GM12878 (cell line): ENCODE data around the gene NUP62. TPM values are rescaled to one million over a fixed set of nuclear protein-coding genes. Genes with fewer than 3 reads are reported as not detected.
A peak's percentile ranks its signal among the peaks of the same experiment; 100 is the strongest.

Experiments used
- ASH2L ChIP-seq: fragments of 300-600, 200-600 bp; sonication (generic); IDR thresholded peaks from 2 replicates; pipeline ENCODE4 v1.6.1; 2017; ENCODE audit warnings: low read depth, mild to moderate bottlenecking, borderline replicate concordance
- BHLHE40 ChIP-seq, 2 experiments: fragments of 450-650 bp in 1 of 2; IDR thresholded peaks; 2 replicates each; pipeline ENCODE4 v1.6.1; 2011 to 2017; ENCODE audit warnings: low read depth in 2 of 2, borderline replicate concordance in 1 of 2, improper control_type of control experiment in 1 of 2, low read length in 1 of 2, mild to moderate bottlenecking in 1 of 2
- CBX5 ChIP-seq: sonication (generic); IDR thresholded peaks from 2 replicates; pipeline ENCODE4 v1.6.1; 2016; ENCODE audit warnings: low read depth, moderate library complexity, mild to moderate bottlenecking, inconsistent platforms
- CHD4 ChIP-seq: fragments of 200-600 bp; sonication (generic); IDR thresholded peaks from 2 replicates; pipeline ENCODE4 v1.6.1; 2016; ENCODE audit warnings: mild to moderate bottlenecking
- DPF2 ChIP-seq: fragments of 450-650 bp; IDR thresholded peaks from 2 replicates; pipeline ENCODE4 v1.6.1; 2017; ENCODE audit warnings: mild to moderate bottlenecking
- EGR1 ChIP-seq, 2 experiments: IDR thresholded peaks; 1 replicate in 1 of 2; 2 replicates in 1 of 2; pipeline ENCODE4 v1.6.1; 2011 to 2012; ENCODE audit warnings: low read depth in 2 of 2, low read length in 2 of 2, borderline replicate concordance in 1 of 2, mild to moderate bottlenecking in 1 of 2, moderate library complexity in 1 of 2
- ETV6 ChIP-seq, 2 experiments: fragments of 450-650 bp in 1 of 2; IDR thresholded peaks in 1 of 2; conservative IDR thresholded peaks in 1 of 2; 2 replicates each; pipeline ENCODE4 v1.6.1; 2014; ENCODE audit warnings: antibody characterized with exemption in 1 of 2, borderline replicate concordance in 1 of 2, low read depth in 1 of 2, mild to moderate bottlenecking in 1 of 2, moderate library complexity in 1 of 2
- EZH2 ChIP-seq: IDR thresholded peaks from 2 replicates; pipeline ENCODE4 v1.6.1; 2012; ENCODE audit warnings: low read depth, mild to moderate bottlenecking, control low read depth, inconsistent platforms, low read length, borderline replicate concordance; ENCODE audit not compliant: control insufficient read depth
- FOXK2 ChIP-seq: fragments of 450-650 bp; IDR thresholded peaks from 2 replicates; pipeline ENCODE4 v1.6.1; 2017; ENCODE audit warnings: mild to moderate bottlenecking, moderate library complexity
- GABPA ChIP-seq: IDR thresholded peaks from 2 replicates; pipeline ENCODE4 v1.6.1; 2014; ENCODE audit warnings: antibody characterized with exemption, low read depth, mild to moderate bottlenecking, inconsistent platforms
- GATAD2B ChIP-seq: fragments of 450-650 bp; conservative IDR thresholded peaks from 2 replicates; pipeline ENCODE4 v1.6.1; 2017; ENCODE audit warnings: low read depth, mild to moderate bottlenecking, moderate library complexity
- HDAC6 ChIP-seq: fragments of 200-600 bp; sonication (generic); IDR thresholded peaks from one replicate; pipeline ENCODE4 v1.8.0; 2017; ENCODE audit warnings: antibody characterized with exemption; ENCODE audit not compliant: unreplicated experiment
- IKZF1 ChIP-seq: fragments of 450-650 bp; conservative IDR thresholded peaks from 2 replicates; pipeline ENCODE4 v1.6.1; 2017; ENCODE audit warnings: antibody characterized with exemption, mild to moderate bottlenecking
- IKZF2 ChIP-seq, 2 experiments: fragments of 450-650 bp; IDR thresholded peaks; 2 replicates each; pipeline ENCODE4 v1.6.1; 2017; ENCODE audit warnings: mild to moderate bottlenecking in 2 of 2, moderate library complexity in 2 of 2
- KLF5 ChIP-seq: fragments of 450-650 bp; IDR thresholded peaks from 2 replicates; pipeline ENCODE4 v1.6.1; 2014; ENCODE audit warnings: mild to moderate bottlenecking; ENCODE audit not compliant: partially characterized antibody
- LARP7 ChIP-seq: fragments of 450-650 bp; IDR thresholded peaks from 2 replicates; pipeline ENCODE4 v1.6.1; 2017; ENCODE audit warnings: mild to moderate bottlenecking
- MEF2B ChIP-seq: fragments of 450-650 bp; IDR thresholded peaks from 2 replicates; pipeline ENCODE4 v1.6.1; 2018; ENCODE audit warnings: mild to moderate bottlenecking, moderate library complexity; ENCODE audit not compliant: partially characterized antibody, poor library complexity, severe bottlenecking
- MYB ChIP-seq: fragments of 150-350 bp; IDR thresholded peaks from 2 replicates; pipeline ENCODE4 v1.6.1; 2014; ENCODE audit warnings: mild to moderate bottlenecking, low read depth, low read length, borderline replicate concordance
- NFYA ChIP-seq: IDR thresholded peaks from 2 replicates; pipeline ENCODE4 v1.6.1; 2011; ENCODE audit warnings: low read depth, mild to moderate bottlenecking, low read length, improper control_type of control experiment, borderline replicate concordance
- PML ChIP-seq: IDR thresholded peaks from 2 replicates; pipeline ENCODE4 v1.6.1; 2012; ENCODE audit warnings: low read length, inconsistent platforms
- RFX5 ChIP-seq: IDR thresholded peaks from 2 replicates; pipeline ENCODE4 v1.6.1; 2011; ENCODE audit warnings: low read depth, low read length, improper control_type of control experiment
- RUNX3 ChIP-seq: IDR thresholded peaks from 2 replicates; pipeline ENCODE4 v1.6.1; 2012; ENCODE audit warnings: low read length, inconsistent platforms
- SMAD1 ChIP-seq: fragments of 450-650 bp; IDR thresholded peaks from 2 replicates; pipeline ENCODE4 v1.6.1; 2018; ENCODE audit warnings: mild to moderate bottlenecking, low read depth; ENCODE audit not compliant: partially characterized antibody
- TBL1XR1 ChIP-seq: IDR thresholded peaks from 2 replicates; pipeline ENCODE4 v1.6.1; 2012; ENCODE audit warnings: low read depth, low read length, improper control_type of control experiment
- TCF7 ChIP-seq: IDR thresholded peaks from 2 replicates; pipeline ENCODE4 v1.6.1; 2014; ENCODE audit warnings: antibody characterized with exemption, borderline replicate concordance
- YY1 ChIP-seq: IDR thresholded peaks from 2 replicates; pipeline ENCODE4 v1.6.1; 2011; ENCODE audit warnings: low read depth, mild to moderate bottlenecking, low read length
- ZNF274 ChIP-seq: IDR thresholded peaks from one replicate; pipeline ENCODE4 v1.8.0; 2011; ENCODE audit not compliant: insufficient read length, insufficient read depth
- polyA plus RNA-seq, 11 experiments: library from polyadenylated mRNA; depleted of rRNA in 4 of 11; unstranded in 6 of 11; stranded (reverse) in 5 of 11; fragments of >200 nt; fragmentation: Nextera tagmentation in 4 of 11; fragmentation: Illumina TruSeq in 1 of 11; extraction: Ambion mirVana in 4 of 11; extraction: Trizol in 1 of 11; gene quantifications; 1 replicate in 1 of 11; 2 replicates in 10 of 11; pipeline versions ENCODE4 v1.2.1 to v1.2.3, GENCODE V29; 2011 to 2016; ENCODE audit warnings: inconsistent platforms in 2 of 11, missing spikeins in 2 of 11, low read depth in 1 of 11
- total RNA-seq, 4 experiments: library from RNA; depleted of rRNA in 3 of 4; stranded (reverse); fragments of >200 nt in 3 of 4; fragmentation: Illumina TruSeq in 1 of 4; extraction: Trizol in 1 of 4; gene quantifications; 2 replicates each; pipeline versions ENCODE4 v1.2.1 to v1.2.3, GENCODE V29; 2013 to 2021
- TF ChIP-seq, protein P1 (sequence below): IDR thresholded peaks from 2 replicates; pipeline ENCODE4 v1.6.1; 2011; ENCODE audit warnings: borderline replicate concordance, low read depth, mild to moderate bottlenecking, moderate library complexity, low read length; ENCODE audit not compliant: insufficient read depth, poor library complexity, severe bottlenecking
- TF ChIP-seq, protein P2 (sequence below): fragments of 450-650 bp; IDR thresholded peaks from 2 replicates; pipeline ENCODE4 v1.6.1; 2016; ENCODE audit warnings: mild to moderate bottlenecking

NUP62 gene
- total and polyA plus RNA-seq, 10 of the 15 experiments (the other 5 are each of a cell fraction or from before 2014, with no cell fraction given): 19.5 to 110 (median 66.9) TPM

DNA sequence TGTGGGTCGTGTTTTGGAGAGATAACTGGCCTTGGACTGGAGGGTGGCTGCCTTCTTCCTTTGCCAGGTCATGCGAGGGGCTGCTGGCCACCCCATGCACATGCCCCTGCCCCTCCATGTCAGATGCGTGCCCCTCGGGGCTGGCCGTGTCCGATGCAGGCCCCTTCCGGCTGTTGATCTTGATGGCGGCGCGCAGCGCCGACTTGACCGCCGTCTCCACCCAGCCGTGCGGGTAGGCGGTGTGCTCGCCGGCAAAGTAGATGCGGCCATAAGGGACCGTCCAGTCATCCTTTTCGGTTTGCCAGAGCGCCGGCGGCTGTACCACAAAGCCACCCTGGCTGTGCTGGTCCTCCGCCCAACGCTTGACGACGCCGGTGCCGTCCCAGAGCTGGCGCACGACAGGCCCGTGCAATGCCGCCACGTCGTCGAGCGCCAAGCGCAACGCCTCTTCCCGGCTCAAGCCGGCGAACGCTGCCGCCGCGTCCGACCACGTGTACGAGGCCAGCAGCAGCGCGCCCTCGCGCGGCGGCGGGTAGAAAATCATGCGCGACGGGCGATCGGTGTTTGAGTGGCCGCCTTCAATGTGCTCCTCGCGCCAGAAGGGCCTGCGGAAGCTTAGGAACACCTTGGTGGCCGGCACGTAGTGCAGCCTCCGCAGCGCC, 39.5 kb downstream of the NUP62 start (continued):
- TF ChIP-seq KLF5 (peak; percentile 49), ETV6 (conservative IDR thresholded peaks at IDR 0.05 in 1 of 2, IDR thresholded peaks at IDR 0.05 in 1 of 2; ENCODE audit: borderline replicate concordance in 1 of 2, low read depth in 1 of 2) (no peak), BHLHE40 (IDR thresholded peaks at IDR 0.05; ENCODE audit: borderline replicate concordance in 1 of 2, low read depth in 2 of 2, low read length in 1 of 2) (no peak), IKZF1 (peak; percentile 76; the same call in 1 of the 2 replicates), RFX5 (no peak), HDAC6 (no peak), IKZF2 (IDR thresholded peaks at IDR 0.05) (no peak; a peak in 1 of 4 replicates), DPF2 (no peak), TBL1XR1 (no peak), TCF7 (no peak), GATAD2B (peak; percentile 88), GABPA (no peak), FOXK2 (no peak), PML (no peak), CBX5 (no peak), MEF2B (no peak), CHD4 (no peak), LARP7 (peak; percentile 91), EZH2 (no peak), YY1 (peak; percentile 54; the same call in 1 of the 2 replicates), EGR1 (IDR thresholded peaks at IDR 0.05; ENCODE audit: borderline replicate concordance in 1 of 2, low read depth in 2 of 2, low read length in 2 of 2) (no peak), RUNX3 (no peak), ZNF274 (no peak), MYB (no peak), NFYA (no peak), SMAD1 (no peak), ASH2L (no peak)
- TF ChIP-seq, protein P1, sequence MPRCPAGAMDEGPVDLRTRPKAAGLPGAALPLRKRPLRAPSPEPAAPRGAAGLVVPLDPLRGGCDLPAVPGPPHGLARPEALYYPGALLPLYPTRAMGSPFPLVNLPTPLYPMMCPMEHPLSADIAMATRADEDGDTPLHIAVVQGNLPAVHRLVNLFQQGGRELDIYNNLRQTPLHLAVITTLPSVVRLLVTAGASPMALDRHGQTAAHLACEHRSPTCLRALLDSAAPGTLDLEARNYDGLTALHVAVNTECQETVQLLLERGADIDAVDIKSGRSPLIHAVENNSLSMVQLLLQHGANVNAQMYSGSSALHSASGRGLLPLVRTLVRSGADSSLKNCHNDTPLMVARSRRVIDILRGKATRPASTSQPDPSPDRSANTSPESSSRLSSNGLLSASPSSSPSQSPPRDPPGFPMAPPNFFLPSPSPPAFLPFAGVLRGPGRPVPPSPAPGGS: no peak
- TF ChIP-seq, protein P2, sequence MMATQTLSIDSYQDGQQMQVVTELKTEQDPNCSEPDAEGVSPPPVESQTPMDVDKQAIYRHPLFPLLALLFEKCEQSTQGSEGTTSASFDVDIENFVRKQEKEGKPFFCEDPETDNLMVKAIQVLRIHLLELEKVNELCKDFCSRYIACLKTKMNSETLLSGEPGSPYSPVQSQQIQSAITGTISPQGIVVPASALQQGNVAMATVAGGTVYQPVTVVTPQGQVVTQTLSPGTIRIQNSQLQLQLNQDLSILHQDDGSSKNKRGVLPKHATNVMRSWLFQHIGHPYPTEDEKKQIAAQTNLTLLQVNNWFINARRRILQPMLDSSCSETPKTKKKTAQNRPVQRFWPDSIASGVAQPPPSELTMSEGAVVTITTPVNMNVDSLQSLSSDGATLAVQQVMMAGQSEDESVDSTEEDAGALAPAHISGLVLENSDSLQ: peak; percentile 20; the same call in 1 of the 2 replicates
